ENCODE measurements around the gene SSBP4. TPM values are rescaled to one million over a fixed set of nuclear protein-coding genes. Genes with fewer than 3 reads are reported as not detected.

The SSBP4 gene
- total and polyA plus RNA-seq, 2 donors (not counting 3 experiments of a cell fraction or from before 2014, with no cell fraction given), result 89.6 to 151 TPM

DNA sequence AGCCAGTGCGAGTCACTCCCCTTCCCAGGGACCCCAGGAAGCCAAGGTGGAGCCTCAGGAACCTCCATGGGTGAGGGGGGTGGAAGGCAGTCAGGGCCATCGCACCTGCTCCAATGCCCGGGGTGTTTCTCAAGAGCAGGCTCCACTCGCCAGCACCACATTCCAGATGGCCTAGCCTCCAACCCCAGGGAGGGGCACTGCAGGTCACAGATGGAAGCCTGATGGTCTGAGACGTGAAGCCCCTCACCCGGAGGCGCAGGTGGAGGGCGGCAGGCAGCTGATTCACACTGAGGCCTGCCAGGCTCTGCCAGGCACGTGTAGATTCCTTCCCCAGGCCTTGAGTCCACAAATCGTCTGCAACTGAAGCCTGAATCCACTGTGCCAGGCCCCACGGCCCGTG is 41.7 kb downstream of the SSBP4 start:
- ChIA-PET CTCF (interaction anchor here (0.7 to 7.0 kb wide), 10 partner anchors 9 to 128 kb away, joined by 3 to 127 read pairs (median 6); partner anchors contain the start of genes ELL, REX1BD and SSBP4), POLR2A (no interaction called here)
- H2AFZ ChIP-seq (ENCODE audit: low read depth, low read length), result no peak overlapping the region
- no peaks in the 10 kb centered on the region for H4K20me1 ChIP-seq (replicated peaks; ENCODE audit: control insufficient read depth, extremely low read depth, insufficient read depth, low read length)
- dilution Hi-C loops (cut with MboI; ENCODE audit: extremely low pct_ligation_motif_present, low sequenced_read_pairs), result no loop called here
- no TSS peak for BruUV-seq (replicated peaks)
- H3K9me3 ChIP-seq (replicated peaks; ENCODE audit: control insufficient read depth, insufficient read depth, low read length), result no peaks in the 10 kb centered on the region
- peaks cover 10% of the 10 kb centered on the region for H3K4me1 ChIP-seq (ENCODE audit: control insufficient read depth, extremely low read depth, insufficient read depth, low read length)
- no peaks in the 10 kb centered on the region for H3K27me3 ChIP-seq (ENCODE audit: control insufficient read depth in 2 of 2, insufficient read depth in 2 of 2, low read length in 2 of 2)
- intact Hi-C loops (cut with micrococcal nuclease), result loop anchor here (1.0 kb wide), 1 partner anchor 10 kb away; no protein-coding TSS in a partner anchor
- no peaks in the 10 kb centered on the region for H3K79me2 ChIP-seq (ENCODE audit: control insufficient read depth, insufficient read depth, low read length)
- DNase-seq (ENCODE audit: low read depth, low spot score) (no peak), FAIRE-seq (no peak)
- no peak overlapping the region for H3K4me3 ChIP-seq (replicated peaks in 1 of 3; ENCODE audit: insufficient read depth in 1 of 3, low read depth in 1 of 3, low read length in 3 of 3)
- no peak overlapping the region for H3K9ac ChIP-seq (replicated peaks; ENCODE audit: extremely low read depth, insufficient read depth, low read length)
- no peak overlapping the region for H3K27ac ChIP-seq (ENCODE audit: insufficient read depth, low read depth, low read length)
- peaks cover 0 to 32% of the 10 kb centered on the region in 2 experiments for H3K36me3 ChIP-seq (ENCODE audit: control insufficient read depth in 2 of 2, extremely low read depth in 1 of 2, insufficient read depth in 2 of 2, low read length in 2 of 2)
- H3K4me2 ChIP-seq (ENCODE audit: insufficient read depth, low read length), result no peak overlapping the region
- TF ChIP-seq, protein P1, sequence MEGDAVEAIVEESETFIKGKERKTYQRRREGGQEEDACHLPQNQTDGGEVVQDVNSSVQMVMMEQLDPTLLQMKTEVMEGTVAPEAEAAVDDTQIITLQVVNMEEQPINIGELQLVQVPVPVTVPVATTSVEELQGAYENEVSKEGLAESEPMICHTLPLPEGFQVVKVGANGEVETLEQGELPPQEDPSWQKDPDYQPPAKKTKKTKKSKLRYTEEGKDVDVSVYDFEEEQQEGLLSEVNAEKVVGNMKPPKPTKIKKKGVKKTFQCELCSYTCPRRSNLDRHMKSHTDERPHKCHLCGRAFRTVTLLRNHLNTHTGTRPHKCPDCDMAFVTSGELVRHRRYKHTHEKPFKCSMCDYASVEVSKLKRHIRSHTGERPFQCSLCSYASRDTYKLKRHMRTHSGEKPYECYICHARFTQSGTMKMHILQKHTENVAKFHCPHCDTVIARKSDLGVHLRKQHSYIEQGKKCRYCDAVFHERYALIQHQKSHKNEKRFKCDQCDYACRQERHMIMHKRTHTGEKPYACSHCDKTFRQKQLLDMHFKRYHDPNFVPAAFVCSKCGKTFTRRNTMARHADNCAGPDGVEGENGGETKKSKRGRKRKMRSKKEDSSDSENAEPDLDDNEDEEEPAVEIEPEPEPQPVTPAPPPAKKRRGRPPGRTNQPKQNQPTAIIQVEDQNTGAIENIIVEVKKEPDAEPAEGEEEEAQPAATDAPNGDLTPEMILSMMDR (IDR thresholded peaks at IDR 0.05; ENCODE audit: extremely low read depth in 1 of 2, insufficient read depth in 1 of 2, low read depth in 1 of 2, low read length in 2 of 2), result no peak
- TF ChIP-seq EZH2 (IDR thresholded peaks at IDR 0.05; ENCODE audit: borderline replicate concordance, low read depth, low read length, severe bottlenecking), result no peak
- TF ChIP-seq POLR2AphosphoS5 (IDR thresholded peaks at IDR 0.05; ENCODE audit: insufficient read depth, low read depth, low read length), result no peak
- no peak for TF ChIP-seq GATA2 (IDR thresholded peaks at IDR 0.05; ENCODE audit: insufficient read depth, insufficient read length, low read depth, low read length)
- TF ChIP-seq JUN (IDR thresholded peaks at IDR 0.05; ENCODE audit: borderline replicate concordance, insufficient read depth, insufficient read length, low read depth), result no peak
- H3K9me1 ChIP-seq (replicated peaks; ENCODE audit: control insufficient read depth, extremely low read depth, insufficient read depth, low read length), result no peaks in the 10 kb centered on the region
